ENCODE results near the gene RFTN1. TPM values are rescaled to one million over a fixed set of nuclear protein-coding genes. Genes with fewer than 3 reads are reported as not detected.

RFTN1 gene
- total RNA-seq, 6 experiments from 2014 or later = 15.1 to 36.0 (median 19.8) TPM

DNA sequence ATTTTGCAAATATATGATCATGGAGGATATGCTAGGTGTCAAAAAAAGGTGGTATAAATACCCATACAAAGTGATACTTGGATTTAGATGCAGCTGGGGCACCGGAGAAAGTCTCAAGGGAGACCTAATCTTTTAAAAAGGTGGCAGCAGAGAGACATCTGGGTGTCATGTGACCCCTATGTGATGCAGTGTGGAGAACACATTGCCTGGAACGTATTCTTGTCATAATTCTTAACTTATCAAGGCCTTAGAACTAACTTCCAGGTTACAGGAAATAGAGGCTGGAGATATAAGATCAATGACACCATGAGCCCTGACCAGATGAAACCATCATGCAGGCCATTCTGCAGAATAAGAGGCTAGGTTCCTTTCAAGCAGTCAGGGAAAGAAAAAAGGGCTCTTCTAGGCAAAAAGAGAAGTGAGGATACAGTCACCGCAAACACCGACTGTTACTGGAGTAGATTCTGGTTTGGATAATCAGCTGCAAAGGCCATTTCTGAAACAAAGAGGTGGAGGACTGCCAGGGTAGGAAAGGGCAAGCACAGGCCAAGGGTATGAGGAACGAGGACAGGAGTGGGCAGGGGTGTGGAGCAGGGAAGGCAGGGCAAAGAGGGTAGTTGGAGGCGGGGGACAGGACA is 147.9 kb downstream of the RFTN1 start:
- intact Hi-C loops (cut with DNase I) = no loop called here
- WGBS (ENCODE audit: insufficient coverage, low coverage, low lambda C conversion rate, missing lambda C conversion rate) = 75% methylated on average over 5 of the region's 6 CpGs
- Histone ChIP-seq H3K36me3 (peaks cover 0 to 11% (median 0%) of the 10 kb centered on the region in 4 donors), H3K27ac (no peak overlapping the region), H3K9me3 (no peaks in the 10 kb centered on the region), H3K4me3 (no peak overlapping the region), H3K4me1 (no peaks in the 10 kb centered on the region), H3K27me3 (no peaks in the 10 kb centered on the region)
- ATAC-seq (no peak), DNase-seq (no peak)
- TF ChIP-seq, protein P1, sequence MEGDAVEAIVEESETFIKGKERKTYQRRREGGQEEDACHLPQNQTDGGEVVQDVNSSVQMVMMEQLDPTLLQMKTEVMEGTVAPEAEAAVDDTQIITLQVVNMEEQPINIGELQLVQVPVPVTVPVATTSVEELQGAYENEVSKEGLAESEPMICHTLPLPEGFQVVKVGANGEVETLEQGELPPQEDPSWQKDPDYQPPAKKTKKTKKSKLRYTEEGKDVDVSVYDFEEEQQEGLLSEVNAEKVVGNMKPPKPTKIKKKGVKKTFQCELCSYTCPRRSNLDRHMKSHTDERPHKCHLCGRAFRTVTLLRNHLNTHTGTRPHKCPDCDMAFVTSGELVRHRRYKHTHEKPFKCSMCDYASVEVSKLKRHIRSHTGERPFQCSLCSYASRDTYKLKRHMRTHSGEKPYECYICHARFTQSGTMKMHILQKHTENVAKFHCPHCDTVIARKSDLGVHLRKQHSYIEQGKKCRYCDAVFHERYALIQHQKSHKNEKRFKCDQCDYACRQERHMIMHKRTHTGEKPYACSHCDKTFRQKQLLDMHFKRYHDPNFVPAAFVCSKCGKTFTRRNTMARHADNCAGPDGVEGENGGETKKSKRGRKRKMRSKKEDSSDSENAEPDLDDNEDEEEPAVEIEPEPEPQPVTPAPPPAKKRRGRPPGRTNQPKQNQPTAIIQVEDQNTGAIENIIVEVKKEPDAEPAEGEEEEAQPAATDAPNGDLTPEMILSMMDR (IDR thresholded peaks at IDR 0.05) = no peak
- no peak for TF ChIP-seq POLR2A (IDR thresholded peaks at IDR 0.05)

DNA sequence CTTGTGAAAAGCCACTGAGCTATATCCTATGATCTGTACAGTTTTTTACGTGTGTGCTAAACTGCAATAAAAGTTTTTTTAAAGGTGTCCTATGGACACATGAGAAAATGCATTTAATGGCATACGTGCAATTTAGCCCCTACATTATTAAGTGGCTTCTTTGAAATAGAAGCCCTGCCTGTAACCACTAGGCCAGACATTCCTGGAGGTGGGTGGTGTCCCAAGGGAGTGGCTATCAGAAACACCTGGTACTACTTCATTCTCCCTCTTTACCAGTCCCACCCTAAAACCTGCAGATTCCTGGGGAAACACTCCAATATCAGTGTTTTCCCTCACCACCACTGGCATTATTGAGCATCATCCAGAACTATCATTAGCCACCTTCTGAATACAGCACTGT is 148.5 kb downstream of the RFTN1 start:
- Histone ChIP-seq H3K9me3 (no peaks in the 10 kb centered on the region), H3K4me3 (no peak overlapping the region), H3K27me3 (no peaks in the 10 kb centered on the region), H3K4me1 (no peaks in the 10 kb centered on the region), H3K27ac (no peak overlapping the region), H3K36me3 (peaks cover 0 to 8% (median 0%) of the 10 kb centered on the region in 4 donors)
- WGBS (ENCODE audit: insufficient coverage, low coverage, low lambda C conversion rate, missing lambda C conversion rate) = 80% methylated on average over 1 of the region's 2 CpGs
- TF ChIP-seq, protein P1 (IDR thresholded peaks at IDR 0.05) = no peak
- TF ChIP-seq POLR2A (IDR thresholded peaks at IDR 0.05) = no peak
- intact Hi-C loops (cut with DNase I) = no loop called here
- no peak for DNase-seq
- no peak for ATAC-seq

DNA sequence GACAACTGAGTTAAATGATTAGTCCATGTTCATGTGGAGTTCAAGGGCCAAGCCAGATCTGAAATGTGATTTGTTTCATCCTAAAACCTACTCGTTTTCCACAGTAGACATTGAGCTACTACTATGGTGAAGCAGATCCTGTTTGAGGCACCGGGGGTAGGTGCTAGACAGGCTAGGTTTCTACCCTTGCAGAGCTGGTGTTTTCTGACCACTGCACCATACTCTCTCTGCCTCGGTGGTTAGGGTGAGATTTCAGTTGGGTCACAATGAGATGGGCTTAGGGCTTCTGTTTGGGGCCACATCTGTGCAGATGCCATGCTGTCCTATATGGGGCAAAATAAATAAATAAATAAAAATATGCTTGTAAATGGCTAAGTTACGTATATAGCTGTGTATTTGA is 149.2 kb downstream of the RFTN1 start:
- Histone ChIP-seq H3K4me1 (no peaks in the 10 kb centered on the region), H3K27me3 (no peaks in the 10 kb centered on the region), H3K4me3 (no peak overlapping the region), H3K27ac (no peak overlapping the region), H3K36me3 (peaks cover 0 to 3% (median 0%) of the 10 kb centered on the region in 4 donors), H3K9me3 (no peaks in the 10 kb centered on the region)
- WGBS (ENCODE audit: insufficient coverage, low coverage, low lambda C conversion rate, missing lambda C conversion rate) = 96% methylated on average over 2 of the region's 4 CpGs
- intact Hi-C loops (cut with DNase I) = no loop called here
- TF ChIP-seq POLR2A (IDR thresholded peaks at IDR 0.05) = no peak
- TF ChIP-seq, protein P1 (IDR thresholded peaks at IDR 0.05) = no peak
- DNase-seq (no peak), ATAC-seq (no peak)

DNA sequence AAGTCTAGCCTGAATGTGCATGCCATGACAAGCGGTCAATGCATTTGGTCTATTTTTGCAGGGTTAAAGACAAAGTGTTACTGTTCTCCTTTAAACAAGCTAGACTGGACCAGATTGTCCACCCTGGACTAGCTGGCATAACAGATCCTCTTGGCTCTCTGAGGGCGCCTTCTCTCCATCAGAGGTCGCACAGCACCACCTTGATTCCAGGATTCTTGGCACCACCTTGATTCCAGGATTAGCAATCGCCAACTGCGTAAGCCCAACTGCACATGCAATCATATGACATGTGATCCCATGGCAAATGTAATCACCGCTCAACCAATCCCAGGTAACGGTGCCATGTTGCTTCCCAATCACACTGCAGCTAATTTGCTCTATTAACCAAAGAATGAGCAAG is 149.9 kb downstream of the RFTN1 start:
- DNase-seq = no peak
- Histone ChIP-seq H3K4me3 (no peak overlapping the region), H3K4me1 (no peaks in the 10 kb centered on the region), H3K36me3 (peaks cover 0 to 3% (median 0%) of the 10 kb centered on the region in 4 donors), H3K9me3 (no peaks in the 10 kb centered on the region), H3K27me3 (no peaks in the 10 kb centered on the region), H3K27ac (no peak overlapping the region)
- intact Hi-C loops (cut with DNase I) = no loop called here
- 95% methylated on average over 7 of the region's 7 CpGs for WGBS (ENCODE audit: insufficient coverage, low coverage, low lambda C conversion rate, missing lambda C conversion rate)
- ATAC-seq = no peak
- TF ChIP-seq, protein P1 (IDR thresholded peaks at IDR 0.05) = no peak
- no peak for TF ChIP-seq POLR2A (IDR thresholded peaks at IDR 0.05)
